DND-41 (cell line): ENCODE results near the gene ELF1.

Experiments used
- ATAC-seq: fragments of 200-7000 bp; cut with Tn5 transposase; 3 replicates; pipeline ENCODE4 v1.9.1; 2021; ENCODE audit warnings: low read depth; ENCODE audit not compliant: insufficient read depth
- DNase-seq: peaks from one replicate; pipeline ENCODE4 v3.0.0-alpha.2; 2020
- H2AFZ ChIP-seq: 2 replicates; pipeline ENCODE4 v1.6.0; 2012; ENCODE audit warnings: low read depth, low read length
- H3K27ac ChIP-seq: 2 replicates; pipeline ENCODE4 v1.5.1; 2012; ENCODE audit warnings: low read length, inconsistent platforms
- H3K27me3 ChIP-seq: fragments of 200-600 bp; sonication (generic); 2 replicates; pipeline ENCODE4 v1.6.0; 2012; ENCODE audit warnings: low read length, mild to moderate bottlenecking, inconsistent platforms; ENCODE audit not compliant: insufficient read depth, poor library complexity
- H3K36me3 ChIP-seq: 2 replicates; pipeline ENCODE4 v1.5.1; 2012; ENCODE audit warnings: low read length, inconsistent platforms; ENCODE audit not compliant: insufficient read depth
- H3K4me1 ChIP-seq: 2 replicates; pipeline ENCODE4 v1.5.1; 2012; ENCODE audit warnings: mild to moderate bottlenecking, low read length; ENCODE audit not compliant: insufficient read depth
- H3K4me2 ChIP-seq: 2 replicates; pipeline ENCODE4 v1.6.0; 2012; ENCODE audit warnings: mild to moderate bottlenecking, moderate library complexity, low read length, inconsistent platforms; ENCODE audit not compliant: insufficient read depth
- H3K4me3 ChIP-seq, 2 experiments: fragments of 200-600 bp in 1 of 2; shearing (Covaris generic) in 1 of 2; 2 replicates each; pipeline ENCODE4 v1.5.1; 2012 to 2016; ENCODE audit warnings: inconsistent platforms in 2 of 2, low read length in 2 of 2, mild to moderate bottlenecking in 2 of 2, low read depth in 1 of 2, moderate library complexity in 1 of 2
- H3K79me2 ChIP-seq: 2 replicates; pipeline ENCODE4 v1.6.0; 2012; ENCODE audit warnings: low read length, inconsistent platforms; ENCODE audit not compliant: insufficient read depth
- H3K9ac ChIP-seq: 2 replicates; pipeline ENCODE4 v1.6.0; 2012; ENCODE audit warnings: low read depth, mild to moderate bottlenecking, inconsistent platforms, low read length, moderate library complexity
- H3K9me3 ChIP-seq: 2 replicates; pipeline ENCODE4 v1.5.1; 2012; ENCODE audit warnings: low read length, moderate library complexity, mild to moderate bottlenecking, inconsistent platforms; ENCODE audit not compliant: insufficient read depth, severe bottlenecking
- H4K20me1 ChIP-seq: 2 replicates; pipeline ENCODE4 v1.6.0; 2012; ENCODE audit warnings: low read length; ENCODE audit not compliant: insufficient read depth
- EZH2 ChIP-seq: IDR thresholded peaks from 3 replicates; pipeline ENCODE4 v1.6.1; 2012; ENCODE audit warnings: borderline replicate concordance, low read depth, mild to moderate bottlenecking, moderate library complexity, low read length, inconsistent platforms; ENCODE audit not compliant: severe bottlenecking
- TF ChIP-seq, protein P1 (sequence below): IDR thresholded peaks from 2 replicates; pipeline ENCODE4 v1.5.1; 2012; ENCODE audit warnings: borderline replicate concordance, low read length, moderate library complexity, mild to moderate bottlenecking; ENCODE audit not compliant: poor library complexity, severe bottlenecking; ENCODE audit errors: extremely low read depth

Gene ELF1

DNA sequence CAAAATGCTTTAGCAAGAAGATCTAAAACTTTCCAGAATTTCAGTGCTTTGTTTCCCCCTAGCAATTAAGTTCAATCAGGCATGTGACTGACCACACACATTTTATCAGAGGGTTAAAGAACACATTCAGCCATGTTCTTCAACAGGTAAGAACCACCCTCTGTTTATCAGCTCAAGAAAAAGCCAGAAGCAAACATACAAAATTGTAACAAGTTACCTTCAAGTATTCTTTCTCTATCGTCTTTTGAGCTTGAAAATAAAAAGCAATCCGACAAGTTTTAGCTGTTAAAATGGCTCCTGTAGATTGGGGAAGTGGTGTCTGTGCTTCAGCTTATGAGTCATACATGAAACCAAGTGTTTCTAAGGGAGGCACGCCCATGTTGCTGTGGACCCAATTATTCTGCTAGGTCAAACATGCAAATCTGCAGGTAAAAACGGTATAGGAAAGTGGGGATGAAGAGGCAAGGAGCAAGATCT lies at the start of gene ELF1:
ELF1 (minus strand) TSS at position 306 of the 477 bp plus-strand sequence. CDS start 37,262 bp downstream, outside the sequence.
- Histone ChIP-seq H3K36me3 (no peaks in the 10 kb centered on the region; the same call in 1 of the 2 replicates), H3K4me3 (peak within 1 kb of the TSS; percentile 65 to 68), H3K27ac (peak within 1 kb of the TSS; percentile 99), H2AFZ (peak within 1 kb of the TSS; percentile 71), H3K27me3 (no peaks in the 10 kb centered on the region), H3K9ac (peak within 1 kb of the TSS; percentile 84), H4K20me1 (no peaks in the 10 kb centered on the region), H3K9me3 (no peaks in the 10 kb centered on the region), H3K4me2 (peak within 1 kb of the TSS; percentile 64), H3K79me2 (peaks cover 98% of the 10 kb centered on the region), H3K4me1 (peaks cover 49% of the 10 kb centered on the region)
- peak; percentile 85 for ATAC-seq
- TF ChIP-seq EZH2 = no peak
- TF ChIP-seq, protein P1, sequence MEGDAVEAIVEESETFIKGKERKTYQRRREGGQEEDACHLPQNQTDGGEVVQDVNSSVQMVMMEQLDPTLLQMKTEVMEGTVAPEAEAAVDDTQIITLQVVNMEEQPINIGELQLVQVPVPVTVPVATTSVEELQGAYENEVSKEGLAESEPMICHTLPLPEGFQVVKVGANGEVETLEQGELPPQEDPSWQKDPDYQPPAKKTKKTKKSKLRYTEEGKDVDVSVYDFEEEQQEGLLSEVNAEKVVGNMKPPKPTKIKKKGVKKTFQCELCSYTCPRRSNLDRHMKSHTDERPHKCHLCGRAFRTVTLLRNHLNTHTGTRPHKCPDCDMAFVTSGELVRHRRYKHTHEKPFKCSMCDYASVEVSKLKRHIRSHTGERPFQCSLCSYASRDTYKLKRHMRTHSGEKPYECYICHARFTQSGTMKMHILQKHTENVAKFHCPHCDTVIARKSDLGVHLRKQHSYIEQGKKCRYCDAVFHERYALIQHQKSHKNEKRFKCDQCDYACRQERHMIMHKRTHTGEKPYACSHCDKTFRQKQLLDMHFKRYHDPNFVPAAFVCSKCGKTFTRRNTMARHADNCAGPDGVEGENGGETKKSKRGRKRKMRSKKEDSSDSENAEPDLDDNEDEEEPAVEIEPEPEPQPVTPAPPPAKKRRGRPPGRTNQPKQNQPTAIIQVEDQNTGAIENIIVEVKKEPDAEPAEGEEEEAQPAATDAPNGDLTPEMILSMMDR = no peak
- DNase-seq = peak; percentile 72

DNA sequence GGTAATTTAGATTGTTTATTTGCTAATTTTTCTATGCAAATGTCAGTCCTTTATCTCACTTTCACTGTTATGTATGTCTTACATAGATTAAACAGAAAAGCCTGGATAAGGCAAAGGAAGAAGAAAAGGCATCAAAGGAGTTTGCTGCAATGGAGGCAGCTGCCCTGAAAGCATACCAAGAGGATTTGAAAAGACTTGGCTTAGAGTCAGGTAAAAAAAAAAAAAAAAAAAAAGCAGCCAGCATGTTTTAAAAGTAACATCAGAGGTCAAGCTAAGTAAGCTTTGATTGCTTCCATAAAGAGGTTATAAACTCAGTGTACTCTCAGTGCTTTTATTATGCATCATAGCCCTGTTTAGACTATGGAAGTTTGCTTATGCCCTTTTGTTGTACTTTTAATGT lies 46.0 kb upstream of the ELF1 start:
- no peak overlapping the region for H3K27ac ChIP-seq
- H3K4me2 ChIP-seq = no peak overlapping the region
- H3K36me3 ChIP-seq = peaks cover 62% of the 10 kb centered on the region
- no peak for ATAC-seq
- peaks cover 24% of the 10 kb centered on the region for H3K4me1 ChIP-seq
- H2AFZ ChIP-seq = no peak overlapping the region
- H3K27me3 ChIP-seq = no peaks in the 10 kb centered on the region
- no peak overlapping the region for H3K9ac ChIP-seq
- H3K4me3 ChIP-seq = no peak overlapping the region
- DNase-seq = no peak
- peaks cover 55% of the 10 kb centered on the region for H3K79me2 ChIP-seq
- no peak for TF ChIP-seq EZH2
- TF ChIP-seq, protein P1 = no peak
- no peaks in the 10 kb centered on the region for H4K20me1 ChIP-seq
- H3K9me3 ChIP-seq = no peaks in the 10 kb centered on the region

DNA sequence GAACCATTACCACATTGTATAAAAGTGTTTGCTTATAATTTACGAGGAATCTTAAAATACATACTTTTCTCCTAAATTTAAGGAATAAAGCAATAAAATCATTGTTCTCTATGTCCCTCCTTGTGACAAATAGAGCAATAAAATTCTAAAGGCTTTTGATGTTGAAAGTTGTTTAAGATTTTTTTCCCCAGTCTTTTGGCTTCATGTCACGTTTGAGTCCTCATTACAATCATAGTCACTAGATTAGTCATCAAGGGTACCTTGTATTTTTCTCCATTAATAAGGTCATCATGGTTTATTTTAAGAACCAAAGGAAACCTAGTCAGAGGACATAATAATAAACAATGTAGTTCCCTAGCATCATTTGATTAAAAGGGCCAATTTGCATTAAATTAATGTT lies 45.4 kb upstream of the ELF1 start:
- no peak for TF ChIP-seq EZH2
- TF ChIP-seq, protein P1 = no peak
- H3K9ac ChIP-seq = no peak overlapping the region
- no peaks in the 10 kb centered on the region for H3K27me3 ChIP-seq
- no peak overlapping the region for H3K4me3 ChIP-seq
- H2AFZ ChIP-seq = no peak overlapping the region
- peaks cover 24% of the 10 kb centered on the region for H3K4me1 ChIP-seq
- H3K9me3 ChIP-seq = no peaks in the 10 kb centered on the region
- H3K79me2 ChIP-seq = peaks cover 61% of the 10 kb centered on the region
- H3K27ac ChIP-seq = no peak overlapping the region
- H3K36me3 ChIP-seq = peaks cover 56% of the 10 kb centered on the region
- peak overlapping the region; percentile 64 for H3K4me2 ChIP-seq
- DNase-seq (no peak), ATAC-seq (no peak)
- no peaks in the 10 kb centered on the region for H4K20me1 ChIP-seq
